H1 (cell line): Measurements from ENCODE around the gene CADPS. TPM values are rescaled to one million over a fixed set of nuclear protein-coding genes. Genes with fewer than 3 reads are reported as not detected.

Source experiments
- CBX8 ChIP-seq: fragments of 300-800, 300-1000 bp; sonication (generic); IDR thresholded peaks from 2 replicates; pipeline ENCODE4 v1.7.1; 2016; ENCODE audit warnings: low read depth, low read length, borderline replicate concordance
- JUND ChIP-seq: IDR thresholded peaks from 2 replicates; pipeline ENCODE4 v1.6.1; 2011; ENCODE audit warnings: mild to moderate bottlenecking, improper control_type of control experiment, low read length
- polyA plus RNA-seq, 7 experiments: library from polyadenylated mRNA; depleted of rRNA in 3 of 7; stranded (reverse) in 5 of 7; unstranded in 2 of 7; fragments of >200 nt in 5 of 7; fragments of 200-250 nt in 2 of 7; gene quantifications; 1 replicate in 5 of 7; 2 replicates in 1 of 7; 4 replicates in 1 of 7; pipeline versions ENCODE4 v1.2.1 to v1.2.3, GENCODE V29; 2011 to 2013; ENCODE audit warnings: missing spikeins in 2 of 7, mixed read lengths in 2 of 7
- total RNA-seq: library from RNA; stranded (reverse); fragmentation: NEBNext Ultra II Directional; extraction: Animal tissue kit (Norgen Biotek cat#: 25700); gene quantifications from 2 replicates; pipeline ENCODE4 v1.2.1, GENCODE V29; 2021

The CADPS gene
- total and polyA plus RNA-seq, 2 of the 8 experiments (the other 6 are each of a cell fraction or from before 2014, with no cell fraction given): 7.1 to 10.2 TPM

- TF ChIP-seq CBX8 (no peak), JUND (no peak)
These were observed 316.6 kb downstream of the CADPS start (continued) for GRCh38 chr3:62558549-62559112.
